Effector CD4-positive, alpha-beta T cell (primary cell): Measurements from ENCODE around the gene CRACR2A.

Source experiments
- DNase-seq: peaks from one replicate; pipeline ENCODE4 v3.0.0-alpha.2; 2020

Gene CRACR2A

DNA sequence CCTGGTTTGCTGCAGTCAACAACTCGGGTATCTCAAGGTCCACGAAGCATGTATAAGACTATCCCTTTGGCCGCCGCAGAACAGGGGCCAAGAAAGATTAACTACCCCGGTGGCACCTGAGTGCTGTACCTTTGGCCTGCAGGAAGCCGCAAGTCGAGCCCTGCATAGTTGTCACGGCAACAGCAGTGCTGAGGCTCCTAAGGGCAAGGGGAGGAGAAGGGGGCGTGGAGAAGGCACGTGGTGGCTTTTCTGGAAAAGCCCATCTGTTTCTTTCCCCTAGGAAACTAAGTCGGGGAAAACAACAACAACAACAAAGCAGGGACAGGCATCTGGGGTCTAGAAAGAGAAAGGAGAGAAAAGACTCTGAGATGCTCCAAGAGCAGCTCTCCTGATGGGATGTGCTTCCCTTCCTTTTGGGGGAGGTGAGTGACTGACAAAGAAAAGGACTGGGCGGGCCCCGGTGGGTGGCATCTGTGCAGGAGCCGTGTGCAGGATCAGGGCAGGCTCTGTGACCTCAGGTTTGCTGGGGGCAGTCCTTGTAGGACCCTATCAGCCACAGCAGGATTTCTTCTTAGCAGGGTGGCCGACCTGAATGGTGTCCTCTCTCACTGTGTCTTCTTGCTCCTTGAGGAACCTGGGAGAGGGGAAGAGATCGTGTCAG, 138.0 kb downstream of the CRACR2A start:
- DNase-seq: no peak

DNA sequence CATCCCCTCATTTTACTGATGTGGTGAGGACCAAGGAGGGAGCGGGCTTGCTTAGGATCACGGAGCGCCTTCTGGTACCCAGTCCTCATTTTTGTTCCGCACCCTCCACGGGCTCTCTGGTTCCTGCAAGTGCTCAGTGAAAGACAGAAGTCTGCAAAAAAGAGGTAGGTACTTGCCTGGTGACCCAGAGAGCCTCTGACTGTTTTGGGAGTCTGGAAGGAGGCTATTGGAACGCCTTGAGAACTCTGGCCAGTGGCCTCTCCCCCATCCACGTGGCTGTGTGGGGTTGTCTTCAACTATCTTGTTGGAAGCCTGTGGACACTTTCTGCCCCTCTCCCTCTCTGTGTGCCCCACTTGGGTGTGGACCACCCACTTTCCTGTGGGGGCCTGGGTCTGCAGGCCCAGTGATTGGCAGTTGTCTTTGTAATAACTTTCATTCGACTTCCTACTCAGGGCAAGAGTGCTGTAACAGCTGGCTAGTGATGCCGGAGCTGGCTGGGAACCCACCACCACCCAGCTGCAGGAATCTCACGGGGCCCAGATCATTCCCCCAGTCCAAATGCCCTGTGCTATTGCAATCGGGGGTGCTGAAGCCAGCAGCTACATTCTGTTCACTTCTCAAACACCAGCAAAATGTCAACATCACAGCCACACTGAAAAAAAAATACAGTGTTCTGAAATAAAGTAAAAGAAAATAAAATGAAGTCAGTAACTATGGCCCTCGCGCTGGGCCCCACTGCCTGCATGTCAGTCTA, 139.1 kb downstream of the CRACR2A start:
- no peak for DNase-seq

DNA sequence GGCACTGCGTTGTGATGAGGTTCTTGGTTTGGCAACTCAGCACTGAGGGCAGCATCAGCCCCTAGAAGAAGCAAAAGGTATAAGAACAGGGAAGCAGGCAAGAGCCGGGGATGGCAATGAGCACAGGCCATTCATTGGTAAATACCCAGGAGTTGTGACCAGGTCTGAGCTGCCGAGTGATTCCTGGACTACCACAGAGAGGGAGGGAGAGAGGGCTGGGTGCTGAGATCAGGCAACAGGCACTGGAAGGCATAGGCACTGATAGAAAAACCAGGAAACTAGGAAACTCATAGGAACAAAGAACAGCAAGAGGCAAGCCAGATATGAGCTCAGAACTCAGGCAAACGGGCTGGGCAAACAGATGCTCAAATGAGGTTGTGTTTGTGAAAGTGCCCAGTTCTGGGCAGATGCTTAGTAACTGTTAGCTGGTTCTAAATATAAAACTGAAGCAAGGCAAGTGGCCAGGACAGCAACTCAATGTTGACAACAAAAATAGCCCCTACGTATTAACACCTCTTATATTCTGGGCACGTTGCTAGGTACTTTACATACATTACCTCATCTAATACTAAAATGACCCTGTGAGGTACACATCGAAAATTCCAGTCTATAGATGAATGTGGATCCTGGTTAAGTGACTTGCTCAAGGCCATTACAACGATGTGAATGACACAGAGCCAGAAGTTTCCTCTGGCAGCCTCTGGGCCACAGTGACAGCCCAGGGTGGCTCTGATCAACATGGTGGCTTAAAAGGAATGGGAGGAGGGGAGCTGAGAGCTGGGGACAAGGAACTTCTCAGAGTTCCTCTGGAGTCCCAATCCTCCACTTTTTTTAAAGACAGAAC, 140.8 kb downstream of the CRACR2A start:
- no peak for DNase-seq

GRCh38 chr12:3607821-3608220, 145.1 kb downstream of the CRACR2A start:
- no peak for DNase-seq

DNA sequence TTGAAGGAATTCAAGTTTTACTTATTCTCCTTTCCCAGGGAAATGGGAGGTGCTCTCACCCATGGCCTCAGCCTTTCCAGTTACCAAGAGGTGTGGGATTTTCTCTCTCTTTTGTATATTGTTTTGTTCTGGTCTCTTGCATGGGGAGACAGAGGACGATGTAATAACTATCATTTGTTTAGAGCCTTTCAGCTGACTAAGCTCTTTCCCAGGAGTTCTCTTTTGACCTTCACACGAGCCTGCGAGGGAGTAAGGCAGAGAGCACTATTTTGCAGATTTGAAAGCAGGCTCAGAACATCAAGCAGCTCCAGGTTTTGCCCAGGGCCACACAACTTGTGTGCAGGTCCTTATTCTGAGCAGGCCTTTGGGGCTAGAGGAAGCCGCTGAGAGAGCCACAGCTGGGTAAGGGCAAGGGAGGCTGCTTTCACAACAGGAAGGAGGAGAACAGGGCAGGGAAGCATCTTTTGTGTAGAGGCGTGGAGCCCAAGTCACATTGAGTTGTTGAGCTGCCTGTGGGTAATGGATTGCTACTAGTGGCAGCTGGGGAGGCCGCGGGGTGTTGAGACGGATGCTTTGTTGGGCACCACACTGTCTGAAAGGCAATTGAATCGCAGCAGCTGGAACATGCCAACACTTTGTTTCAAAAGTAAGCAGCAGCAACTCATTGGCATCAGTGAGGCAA, 145.7 kb downstream of the CRACR2A start:
- no peak for DNase-seq

DNA sequence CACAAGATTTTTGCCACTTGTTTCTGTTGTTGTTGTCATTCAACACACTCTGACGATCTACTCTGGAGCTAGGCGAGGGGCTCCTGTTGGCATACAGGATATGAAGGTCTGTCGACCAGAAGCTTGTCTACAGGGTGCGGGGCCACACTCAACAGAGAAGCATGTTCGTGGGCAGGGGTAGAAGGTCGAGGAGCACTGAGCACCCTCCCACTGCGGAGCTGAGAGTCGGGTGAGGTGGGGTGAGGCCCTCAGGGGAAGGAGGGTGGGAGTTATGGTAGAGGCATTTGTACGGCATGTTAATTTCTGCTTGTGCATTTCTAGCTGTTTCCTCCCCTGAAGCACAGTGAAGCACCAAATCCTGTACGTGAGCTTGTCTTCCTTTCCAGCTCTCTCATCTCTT, 146.8 kb downstream of the CRACR2A start:
- no peak for DNase-seq

DNA sequence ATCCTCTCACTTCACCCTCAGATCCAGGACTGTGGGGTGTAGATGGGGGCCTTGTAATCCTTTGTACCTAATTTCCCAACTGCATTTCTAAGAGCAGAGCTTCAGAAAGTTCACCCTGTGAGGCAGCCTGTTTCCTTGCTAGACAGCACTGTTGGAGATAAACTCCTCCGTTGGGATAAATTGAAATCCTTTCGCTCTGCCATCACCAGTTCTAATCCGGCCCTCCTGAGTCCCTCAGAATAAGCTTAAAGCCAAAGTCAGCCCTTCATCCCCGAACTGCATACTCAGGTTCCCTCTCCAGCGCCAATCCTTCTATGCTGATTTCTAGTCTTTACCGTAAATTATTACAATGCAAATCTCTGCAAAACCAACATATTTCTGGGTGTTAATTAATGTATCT, 147.2 kb downstream of the CRACR2A start:
- no peak for DNase-seq

- no peak for DNase-seq
Observed at GRCh38 chr12:3604748-3605586, 147.9 kb downstream of the CRACR2A start.

DNA sequence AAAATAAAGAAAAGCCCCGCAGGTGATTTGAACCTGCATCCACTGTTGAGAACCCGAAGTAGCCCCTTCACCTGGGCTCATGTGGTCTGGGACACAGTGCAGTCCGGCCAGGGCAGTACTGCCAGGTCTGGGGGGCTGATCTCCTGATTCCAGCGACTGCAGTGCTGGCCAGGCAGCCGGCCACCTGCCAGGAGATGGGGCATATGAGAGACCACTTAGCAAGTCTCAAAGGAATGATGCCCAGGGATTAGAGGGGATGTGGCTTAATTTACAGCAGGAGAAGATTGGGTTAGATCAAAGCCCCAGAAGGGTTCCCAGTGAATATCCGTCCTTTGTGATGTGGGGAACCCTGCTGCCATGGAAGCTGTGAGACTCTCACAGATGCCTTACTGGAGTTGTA, 148.6 kb downstream of the CRACR2A start:
- no peak for DNase-seq

DNA sequence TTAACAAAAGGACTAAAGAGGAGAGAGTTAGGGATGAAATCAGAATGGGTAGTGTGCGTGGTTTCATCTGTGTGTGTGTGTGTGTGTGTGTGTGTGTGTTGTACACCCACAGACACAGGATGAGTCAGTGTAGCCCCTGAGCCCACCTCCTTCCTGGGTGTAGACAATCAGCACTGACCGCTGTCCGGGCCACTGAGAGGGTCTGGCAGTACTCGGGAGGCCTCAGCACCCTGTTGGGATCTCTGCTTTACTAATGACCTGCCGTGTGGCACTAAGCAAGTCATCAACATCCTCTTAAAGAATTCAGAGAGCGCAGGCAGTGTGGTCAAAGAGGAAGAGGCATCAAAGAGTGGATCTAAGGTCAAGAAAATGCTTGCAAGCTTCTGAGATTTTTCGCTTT, 149.3 kb downstream of the CRACR2A start:
- no peak for DNase-seq

- DNase-seq: no peak
Observed at GRCh38 chr12:3602488-3602887, 150.4 kb downstream of the CRACR2A start.

- no peak for DNase-seq
Observed at GRCh38 chr12:3601461-3602150, 151.3 kb downstream of the CRACR2A start.

DNA sequence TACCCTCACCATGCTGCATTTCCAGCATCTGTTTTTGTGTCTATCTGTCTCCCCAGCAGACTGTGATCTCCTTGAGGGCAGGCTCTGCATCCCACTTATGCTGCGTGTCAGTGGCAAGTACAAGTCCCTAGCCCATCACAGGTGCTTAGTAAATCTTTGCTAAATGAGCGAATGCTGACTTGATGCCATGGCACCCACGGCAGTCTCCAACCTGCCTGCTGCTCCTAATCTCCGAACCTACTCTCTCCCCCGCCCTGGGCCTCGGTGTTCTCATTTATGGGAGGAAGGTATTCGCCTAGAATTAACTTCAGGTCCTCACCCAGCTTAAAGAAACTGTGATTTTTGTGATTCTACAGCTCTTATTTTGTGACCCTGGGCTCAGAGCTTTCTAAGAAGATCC, 152.0 kb downstream of the CRACR2A start:
- no peak for DNase-seq

DNA sequence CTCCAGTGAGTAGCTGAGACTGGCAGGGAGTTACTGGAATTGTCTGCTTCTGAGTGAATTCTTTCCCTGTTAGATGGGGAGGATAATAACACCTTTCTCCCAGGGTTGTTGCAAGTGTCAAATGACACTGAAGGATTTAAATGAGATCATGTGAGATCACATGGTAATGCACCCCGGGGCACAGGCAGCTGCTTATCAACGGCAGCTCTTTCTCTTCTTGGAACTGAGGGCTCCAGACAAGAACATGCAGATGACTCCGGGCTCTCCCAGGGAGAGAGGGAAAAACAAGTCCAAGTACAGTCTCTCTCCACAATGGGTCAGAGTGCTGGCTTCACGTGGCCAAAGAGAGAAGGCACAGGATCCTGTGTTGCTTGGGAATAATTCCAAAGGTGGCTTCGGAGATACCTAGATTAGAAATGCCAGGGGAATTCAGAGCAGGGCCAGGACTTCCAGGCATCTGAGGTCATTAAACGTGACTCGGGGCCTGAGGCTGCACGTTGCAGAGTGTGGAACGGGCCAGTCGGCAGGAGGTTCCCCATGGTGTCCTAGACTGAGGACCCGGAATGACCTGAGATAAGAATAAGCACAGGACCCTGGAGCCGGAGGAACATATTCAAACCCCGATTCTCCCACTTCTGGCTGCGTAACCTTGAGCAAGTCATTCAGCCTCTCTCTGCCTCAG, 152.7 kb downstream of the CRACR2A start:
- DNase-seq: no peak

GRCh38 chr12:3598896-3599860, 153.7 kb downstream of the CRACR2A start:
- DNase-seq: no peak

DNA sequence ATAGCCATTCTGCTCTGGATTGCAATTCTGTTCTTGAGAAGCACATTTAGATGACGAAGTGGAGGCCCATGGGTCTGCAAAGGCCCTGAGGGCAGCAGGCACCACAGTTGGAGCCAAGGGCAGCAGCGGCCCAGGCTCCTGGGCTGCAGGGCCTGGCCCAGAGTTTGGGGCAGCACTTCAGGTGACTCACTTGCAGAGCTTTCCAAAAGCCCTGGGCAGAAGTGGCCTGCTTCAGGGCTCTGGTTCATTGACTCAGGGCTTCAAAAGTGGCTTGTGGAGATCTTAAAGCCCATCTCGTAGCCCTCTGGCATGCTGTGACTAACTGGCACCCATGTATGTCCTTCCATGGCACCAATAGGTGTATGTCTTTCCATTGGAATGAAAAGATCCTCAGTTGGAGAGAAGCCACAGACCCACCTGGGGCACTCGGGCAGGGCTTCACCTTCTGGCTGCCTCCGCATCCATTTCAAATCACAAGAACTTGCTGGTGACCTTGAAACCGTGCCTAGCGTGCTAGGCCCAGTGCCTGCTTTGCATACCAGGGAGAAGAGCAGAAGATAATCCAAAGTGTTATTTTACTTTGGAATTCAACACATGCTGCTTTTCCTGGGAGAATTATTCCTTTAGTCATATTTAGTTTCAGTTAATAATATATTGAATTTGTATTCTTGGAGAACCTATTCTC, 155.2 kb downstream of the CRACR2A start:
- DNase-seq: no peak

- DNase-seq: no peak
Observed at GRCh38 chr12:3596703-3597415, 156.1 kb downstream of the CRACR2A start.

DNA sequence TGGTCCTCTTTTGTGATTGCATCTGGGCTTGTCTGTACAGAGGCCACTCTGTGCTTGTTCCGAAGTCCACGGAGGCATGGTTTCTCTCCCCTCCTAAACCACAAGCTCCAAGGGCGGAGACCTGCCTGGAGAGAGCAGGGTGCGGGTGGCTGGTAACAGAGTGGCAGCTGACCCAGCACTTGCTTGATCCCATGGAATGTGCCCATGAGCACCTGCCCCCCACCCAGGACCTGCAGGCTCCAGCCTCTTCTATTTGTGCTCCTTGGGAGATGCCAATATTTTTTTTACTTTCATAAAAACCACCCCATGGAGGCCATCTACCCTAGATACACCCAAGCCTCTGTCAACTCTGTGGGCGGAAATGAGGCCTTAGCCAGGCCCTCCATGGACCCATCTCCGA, 157.2 kb downstream of the CRACR2A start:
- no peak for DNase-seq
